Mesendoderm (in vitro differentiated cells): Measurements from ENCODE around the gene CCL15.

ENCODE experiments used
- DNase-seq: peaks from one replicate; pipeline ENCODE4 v3.0.0; 2013
- H2AK5ac ChIP-seq: 2 replicates; pipeline ENCODE4 v1.6.1; 2013; ENCODE audit warnings: low read length, inconsistent platforms
- H2BK120ac ChIP-seq: 2 replicates; pipeline ENCODE4 v1.6.1; 2013; ENCODE audit warnings: low read depth, mild to moderate bottlenecking, low read length, moderate library complexity, mixed read lengths
- H2BK15ac ChIP-seq: replicated peaks from 2 replicates; pipeline ENCODE4 v1.6.1; 2013; ENCODE audit warnings: low read depth, mild to moderate bottlenecking, moderate library complexity
- H2BK5ac ChIP-seq: 2 replicates; pipeline ENCODE4 v1.6.1; 2013; ENCODE audit warnings: low read length, inconsistent platforms
- H3K18ac ChIP-seq: 2 replicates; pipeline ENCODE4 v1.6.1; 2013; ENCODE audit warnings: mild to moderate bottlenecking, low read length, mixed read lengths
- H3K23ac ChIP-seq: one replicate; pipeline ENCODE4 v1.6.1; 2013; ENCODE audit warnings: low read length
- H3K27ac ChIP-seq: 2 replicates; pipeline ENCODE4 v1.5.1; 2013; ENCODE audit warnings: low read depth, mild to moderate bottlenecking, inconsistent platforms, low read length, moderate library complexity
- H3K27me3 ChIP-seq: 2 replicates; pipeline ENCODE4 v1.6.1; 2013; ENCODE audit warnings: low read length, control low read depth, mild to moderate bottlenecking, inconsistent platforms; ENCODE audit not compliant: insufficient read depth, poor library complexity
- H3K36me3 ChIP-seq: 2 replicates; pipeline ENCODE4 v1.6.1; 2013; ENCODE audit warnings: low read length, inconsistent platforms; ENCODE audit not compliant: control insufficient read depth, insufficient read depth
- H3K4ac ChIP-seq: one replicate; pipeline ENCODE4 v1.6.1; 2013; ENCODE audit warnings: low read depth, mild to moderate bottlenecking, low read length, moderate library complexity
- H3K4me1 ChIP-seq: 2 replicates; pipeline ENCODE4 v1.6.1; 2013; ENCODE audit warnings: low read depth, low read length, inconsistent platforms; ENCODE audit not compliant: control insufficient read depth
- H3K4me2 ChIP-seq: 2 replicates; pipeline ENCODE4 v1.6.1; 2013; ENCODE audit warnings: low read length
- H3K4me3 ChIP-seq: 2 replicates; pipeline ENCODE4 v1.5.1; 2013; ENCODE audit warnings: mild to moderate bottlenecking, low read length
- H3K56ac ChIP-seq: one replicate; pipeline ENCODE4 v1.6.1; 2013; ENCODE audit warnings: low read length
- H3K79me1 ChIP-seq: 2 replicates; pipeline ENCODE4 v1.6.1; 2013; ENCODE audit warnings: low read length, inconsistent platforms
- H3K79me2 ChIP-seq: 2 replicates; pipeline ENCODE4 v1.6.1; 2013; ENCODE audit warnings: mild to moderate bottlenecking, low read length; ENCODE audit not compliant: control insufficient read depth, insufficient read depth
- H3K9ac ChIP-seq: 2 replicates; pipeline ENCODE4 v1.6.1; 2013; ENCODE audit warnings: low read length, inconsistent platforms
- H4K5ac ChIP-seq: one replicate; pipeline ENCODE4 v1.6.1; 2013; ENCODE audit warnings: low read length
- H4K8ac ChIP-seq: one replicate; pipeline ENCODE4 v1.6.1; 2013; ENCODE audit warnings: low read depth, mild to moderate bottlenecking, control low read depth, low read length, moderate library complexity
- WGBS: extraction: QIAGEN DNeasy Blood & Tissue Kit; methylation state at CpG from one replicate; pipeline ENCODE4 v1.1.7; 2013; ENCODE audit warnings: low lambda C conversion rate, missing lambda C conversion rate; ENCODE audit not compliant: insufficient coverage; ENCODE audit errors: extremely low coverage; 5-methylcytosine and 5-hydroxymethylcytosine counted together

CCL15 gene

GRCh38 chr17:35978346-35978745 is 23.0 kb downstream of the CCL15 start:
- Histone ChIP-seq H2BK120ac (no peak overlapping the region), H3K79me2 (no peaks in the 10 kb centered on the region), H3K36me3 (no peaks in the 10 kb centered on the region), H3K4me2 (no peak overlapping the region), H3K9ac (no peak overlapping the region), H2BK5ac (no peak overlapping the region), H3K4ac (no peak overlapping the region), H2AK5ac (no peak overlapping the region), H3K18ac (no peak overlapping the region), H3K79me1 (no peaks in the 10 kb centered on the region), H3K27me3 (no peaks in the 10 kb centered on the region), H3K4me1 (no peaks in the 10 kb centered on the region), H4K5ac (no peak overlapping the region), H3K4me3 (no peak overlapping the region), H3K56ac (no peak overlapping the region), H2BK15ac (no peak overlapping the region), H3K23ac (no peak overlapping the region), H4K8ac (no peak overlapping the region), H3K27ac (no peak overlapping the region)
- WGBS: no CpG with 5 or more reads among the region's 3 CpGs
- no peak for DNase-seq

- no peak overlapping the region for H2AK5ac ChIP-seq
- H2BK5ac ChIP-seq: no peak overlapping the region
- no peak overlapping the region for H3K18ac ChIP-seq
- no peak overlapping the region for H4K5ac ChIP-seq
- no peak overlapping the region for H3K56ac ChIP-seq
- no peaks in the 10 kb centered on the region for H3K79me1 ChIP-seq
- DNase-seq: no peak
- H2BK15ac ChIP-seq: no peak overlapping the region
- H3K27me3 ChIP-seq: no peaks in the 10 kb centered on the region
- WGBS: no CpG with 5 or more reads among the region's 7 CpGs
- no peak overlapping the region for H3K27ac ChIP-seq
- no peak overlapping the region for H3K23ac ChIP-seq
- no peak overlapping the region for H4K8ac ChIP-seq
- H3K9ac ChIP-seq: no peak overlapping the region
- no peak overlapping the region for H2BK120ac ChIP-seq
- no peak overlapping the region for H3K4ac ChIP-seq
- no peaks in the 10 kb centered on the region for H3K36me3 ChIP-seq
- H3K4me1 ChIP-seq: no peaks in the 10 kb centered on the region
- no peak overlapping the region for H3K4me2 ChIP-seq
- no peak overlapping the region for H3K4me3 ChIP-seq
- no peaks in the 10 kb centered on the region for H3K79me2 ChIP-seq
Observed at GRCh38 chr17:35977509-35977908, 23.8 kb downstream of the CCL15 start.

- H3K79me1 ChIP-seq: no peaks in the 10 kb centered on the region
- no peak overlapping the region for H2BK5ac ChIP-seq
- no peaks in the 10 kb centered on the region for H3K27me3 ChIP-seq
- no peak overlapping the region for H3K56ac ChIP-seq
- no peaks in the 10 kb centered on the region for H3K36me3 ChIP-seq
- no peak overlapping the region for H3K18ac ChIP-seq
- H3K9ac ChIP-seq: no peak overlapping the region
- no CpG with 5 or more reads among the region's 10 CpGs for WGBS
- H2BK15ac ChIP-seq: no peak overlapping the region
- no peak overlapping the region for H4K8ac ChIP-seq
- no peak overlapping the region for H3K4me2 ChIP-seq
- H4K5ac ChIP-seq: no peak overlapping the region
- DNase-seq: peak; percentile 11
- no peak overlapping the region for H3K4ac ChIP-seq
- H3K27ac ChIP-seq: no peak overlapping the region
- H3K4me1 ChIP-seq: no peaks in the 10 kb centered on the region
- H2AK5ac ChIP-seq: no peak overlapping the region
- no peak overlapping the region for H3K4me3 ChIP-seq
- H3K23ac ChIP-seq: no peak overlapping the region
- no peak overlapping the region for H2BK120ac ChIP-seq
- no peaks in the 10 kb centered on the region for H3K79me2 ChIP-seq
Observed at GRCh38 chr17:35973333-35974260, 27.8 kb downstream of the CCL15 start.

GRCh38 chr17:35972945-35973332 is 28.4 kb downstream of the CCL15 start:
- Histone ChIP-seq H3K23ac (no peak overlapping the region), H3K36me3 (no peaks in the 10 kb centered on the region), H3K4ac (no peak overlapping the region), H3K79me2 (no peaks in the 10 kb centered on the region), H2BK120ac (no peak overlapping the region), H3K4me3 (no peak overlapping the region), H2BK5ac (no peak overlapping the region), H3K79me1 (no peaks in the 10 kb centered on the region), H4K8ac (no peak overlapping the region), H4K5ac (no peak overlapping the region), H3K27me3 (no peaks in the 10 kb centered on the region), H2BK15ac (no peak overlapping the region), H3K4me1 (no peaks in the 10 kb centered on the region), H3K56ac (no peak overlapping the region), H3K4me2 (no peak overlapping the region), H3K27ac (no peak overlapping the region), H3K18ac (no peak overlapping the region), H2AK5ac (no peak overlapping the region), H3K9ac (no peak overlapping the region)
- WGBS: no CpG with 5 or more reads among the region's 4 CpGs
- DNase-seq: no peak

GRCh38 chr17:35972535-35972934 is 28.8 kb downstream of the CCL15 start:
- no peak overlapping the region for H2AK5ac ChIP-seq
- WGBS: no CpG with 5 or more reads among the region's 6 CpGs
- H3K27me3 ChIP-seq: no peaks in the 10 kb centered on the region
- no peak overlapping the region for H3K4ac ChIP-seq
- no peak overlapping the region for H2BK120ac ChIP-seq
- H3K56ac ChIP-seq: no peak overlapping the region
- H4K8ac ChIP-seq: no peak overlapping the region
- no peak overlapping the region for H2BK15ac ChIP-seq
- no peaks in the 10 kb centered on the region for H3K79me1 ChIP-seq
- H3K27ac ChIP-seq: no peak overlapping the region
- H3K79me2 ChIP-seq: no peaks in the 10 kb centered on the region
- no peak overlapping the region for H3K23ac ChIP-seq
- no peak overlapping the region for H3K9ac ChIP-seq
- H3K36me3 ChIP-seq: no peaks in the 10 kb centered on the region
- no peaks in the 10 kb centered on the region for H3K4me1 ChIP-seq
- no peak overlapping the region for H4K5ac ChIP-seq
- H3K4me2 ChIP-seq: no peak overlapping the region
- H2BK5ac ChIP-seq: no peak overlapping the region
- DNase-seq: no peak
- H3K4me3 ChIP-seq: no peak overlapping the region
- no peak overlapping the region for H3K18ac ChIP-seq

- Histone ChIP-seq H4K5ac (no peak overlapping the region), H3K4me2 (no peak overlapping the region), H3K79me1 (no peaks in the 10 kb centered on the region), H3K27ac (no peak overlapping the region), H3K4me1 (no peaks in the 10 kb centered on the region), H2BK15ac (no peak overlapping the region), H4K8ac (no peak overlapping the region), H3K9ac (no peak overlapping the region), H3K56ac (no peak overlapping the region), H3K79me2 (no peaks in the 10 kb centered on the region), H2BK5ac (no peak overlapping the region), H3K27me3 (no peaks in the 10 kb centered on the region), H2AK5ac (no peak overlapping the region), H3K18ac (no peak overlapping the region), H2BK120ac (no peak overlapping the region), H3K36me3 (no peaks in the 10 kb centered on the region), H3K23ac (no peak overlapping the region), H3K4ac (no peak overlapping the region), H3K4me3 (no peak overlapping the region)
- DNase-seq: no peak
- WGBS: no CpG with 5 or more reads among the region's 1 CpG
Observed at GRCh38 chr17:35972066-35972465, 29.3 kb downstream of the CCL15 start.
